NOMO-1 treated with DMSO at 0.1 percent for 48 hours (cell line): ENCODE results near the gene NME3.
A peak's percentile ranks its signal among the peaks of the same experiment; 100 is the strongest.

Source experiments
- DNase-seq: peaks from one replicate; lab custom pipeline; 2025; ENCODE audit not compliant: unreplicated experiment; lab: John Stamatoyannopoulos, UW

NME3 gene

GRCh38 chr16:1781758-1782407 lies 10.5 kb upstream of the NME3 start:
- peak; percentile 33 for DNase-seq

- no peak for DNase-seq
Measured at GRCh38 chr16:1781254-1781653, 9.9 kb upstream of the NME3 start.

GRCh38 chr16:1780677-1781072 lies 9.3 kb upstream of the NME3 start:
- DNase-seq = no peak

DNA sequence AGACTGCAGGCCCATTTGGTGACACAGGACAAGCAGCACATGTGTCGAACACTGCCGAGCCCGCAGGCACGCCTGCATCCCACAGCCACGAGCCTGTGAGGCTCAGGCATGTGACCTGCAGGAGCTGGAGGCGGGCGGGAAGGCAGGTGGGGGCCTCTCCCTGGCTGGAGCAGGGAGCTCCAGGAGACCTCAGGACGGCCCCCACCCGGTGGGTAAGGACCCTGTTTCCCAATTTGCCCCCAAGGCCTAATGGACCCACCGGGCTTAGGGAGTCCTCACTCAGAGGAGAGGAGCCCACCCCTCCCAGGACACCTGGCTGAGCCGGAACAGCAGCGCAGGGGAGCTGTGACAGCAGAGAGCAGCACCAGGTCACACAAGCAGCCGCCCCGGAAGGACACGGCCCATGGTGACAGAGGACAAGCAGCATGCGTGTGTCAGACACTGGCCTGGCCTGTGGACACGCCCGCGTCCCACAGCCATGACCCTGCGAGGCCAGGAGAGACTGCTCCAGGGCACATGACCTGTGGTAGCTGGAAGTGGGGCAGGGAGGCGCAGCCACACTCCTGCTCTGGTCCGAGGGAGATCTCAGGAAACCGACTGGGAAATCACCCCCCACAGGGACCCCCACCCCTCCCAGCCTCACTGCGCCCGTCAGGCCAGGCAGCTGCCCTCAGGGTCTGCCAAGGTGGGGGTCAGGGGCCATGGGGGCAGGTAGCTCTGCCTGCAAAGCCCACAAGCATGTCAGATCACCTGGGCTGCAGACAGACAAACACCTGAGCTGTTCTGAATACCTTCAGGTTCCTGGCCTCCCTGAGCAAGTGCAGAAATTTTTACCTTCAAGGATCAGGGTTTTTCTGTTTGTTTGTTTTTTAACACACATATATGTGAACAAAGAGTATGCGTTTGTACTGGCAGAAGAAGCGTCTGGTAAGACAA lies 8.7 kb upstream of the NME3 start:
- DNase-seq = no peak

- no peak for DNase-seq
Measured at GRCh38 chr16:1779234-1779701, 7.9 kb upstream of the NME3 start.

- DNase-seq = no peak
Measured at GRCh38 chr16:1778200-1779179, 7.1 kb upstream of the NME3 start.

DNA sequence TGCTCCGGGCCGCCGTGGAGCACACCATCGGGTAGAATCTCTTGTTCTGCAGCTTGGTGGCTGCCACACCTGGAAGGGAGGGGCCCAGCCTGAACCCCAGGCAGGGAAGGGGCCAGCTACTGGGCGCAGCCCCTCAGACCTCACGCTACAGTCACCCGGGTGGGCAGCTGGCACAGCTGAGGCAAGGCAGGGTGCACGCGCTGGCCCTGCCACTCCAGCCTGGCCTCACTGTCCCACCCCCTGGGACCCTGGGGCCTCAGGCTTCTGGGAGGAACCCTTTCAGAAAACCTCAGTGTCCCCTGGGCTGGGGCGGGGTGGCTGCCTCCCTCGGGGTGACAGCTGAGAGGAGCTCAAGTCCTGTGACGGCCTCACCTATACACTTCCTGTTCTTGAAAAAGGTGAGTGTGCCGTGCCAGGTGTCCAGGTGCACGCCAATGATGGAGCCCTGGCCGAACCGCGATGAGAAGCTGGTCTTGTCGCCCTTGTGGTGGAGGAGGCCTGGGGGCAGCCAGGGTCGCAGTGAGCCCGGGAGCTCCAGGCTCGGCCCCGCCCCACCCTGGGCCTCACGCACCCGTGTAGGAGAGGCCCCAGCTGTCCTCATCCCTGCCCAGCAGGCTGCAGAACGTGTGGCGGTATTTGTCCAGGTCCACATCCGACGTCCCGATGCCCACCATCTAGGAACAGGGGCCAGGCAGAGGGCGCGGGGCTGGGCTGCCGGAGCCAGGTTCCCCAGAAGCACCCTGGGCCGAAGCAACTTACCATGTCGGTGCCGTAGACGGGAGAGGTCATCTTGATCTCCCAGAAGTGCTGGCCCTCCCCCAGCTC lies 6.2 kb upstream of the NME3 start:
- DNase-seq = no peak

GRCh38 chr16:1776991-1777374 lies 5.6 kb upstream of the NME3 start:
- no peak for DNase-seq

DNA sequence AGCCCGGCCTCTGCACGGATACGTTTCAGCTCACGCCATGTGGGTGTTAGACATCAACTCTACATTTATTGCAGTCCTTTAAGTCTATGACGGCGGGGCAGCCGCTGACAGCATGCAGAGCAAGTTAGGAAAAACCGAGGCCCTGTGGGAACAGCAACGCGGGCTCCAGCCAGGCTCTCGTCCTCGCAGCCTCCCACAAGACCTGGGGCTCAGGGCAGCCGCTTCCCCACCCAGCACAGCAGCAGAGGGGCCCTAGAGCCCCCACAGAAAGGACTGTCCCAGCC lies 5.3 kb upstream of the NME3 start:
- no peak for DNase-seq

- no peak for DNase-seq
Measured at GRCh38 chr16:1775846-1776671, 4.7 kb upstream of the NME3 start.

DNA sequence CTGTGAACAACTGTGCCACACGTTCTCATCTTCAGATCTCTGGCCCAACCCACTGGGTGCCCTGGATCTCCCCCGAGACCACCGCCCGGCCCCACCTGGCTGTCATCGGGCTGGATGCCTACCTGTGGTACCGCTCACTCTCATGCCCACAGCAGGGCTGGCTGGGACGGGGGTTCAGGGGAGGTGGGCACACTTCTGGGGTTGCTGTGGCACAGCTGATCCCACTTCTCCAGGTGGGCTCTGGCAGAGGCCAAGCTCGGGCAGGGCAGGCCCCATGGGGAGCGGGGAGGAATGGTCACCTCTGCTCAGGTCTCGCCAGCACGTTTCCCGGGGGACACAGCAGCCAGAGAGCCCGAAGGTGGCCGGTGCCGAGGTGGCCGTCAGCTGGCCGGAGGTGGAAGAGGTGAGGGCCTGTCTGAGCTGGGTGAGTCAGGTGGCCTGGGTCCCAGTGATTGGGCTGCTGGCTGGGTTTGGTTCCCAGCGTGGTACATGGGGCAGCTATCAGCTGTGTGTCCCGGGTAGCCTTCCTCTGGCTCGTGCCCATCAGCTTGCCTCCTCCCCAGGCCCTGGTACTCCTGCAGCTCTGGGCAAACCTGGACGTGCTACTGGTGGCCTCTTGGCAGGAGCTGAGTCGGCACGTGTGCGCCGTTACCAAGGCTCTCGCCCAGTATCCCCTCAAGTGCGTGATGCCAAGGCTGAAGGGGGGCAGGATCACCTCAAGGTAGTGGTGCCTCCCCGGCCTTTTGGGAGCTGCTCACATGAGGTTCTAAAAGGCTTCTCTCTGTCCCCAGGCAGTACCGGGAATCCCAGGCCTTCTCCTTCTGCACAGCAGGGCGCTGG lies 3.9 kb upstream of the NME3 start:
- DNase-seq = no peak

DNA sequence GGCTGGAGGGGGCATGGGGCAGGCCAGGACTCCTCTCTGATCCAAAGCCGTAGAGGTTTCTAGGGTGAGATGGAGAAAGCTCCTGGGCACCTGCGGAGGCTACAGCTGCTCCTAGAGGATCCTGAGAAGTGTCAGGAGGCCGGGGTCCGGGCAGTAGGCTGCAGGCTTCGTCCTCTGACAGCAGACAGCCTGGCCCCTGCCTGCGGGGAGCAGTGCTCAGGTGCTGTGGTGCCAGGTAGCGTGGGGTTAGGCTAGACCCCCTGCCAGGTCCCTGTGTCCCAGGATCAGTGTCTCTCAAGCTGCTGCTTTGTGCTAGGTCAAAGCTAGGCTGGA lies 3.1 kb upstream of the NME3 start:
- no peak for DNase-seq

- peak; percentile 66 for DNase-seq
Measured at GRCh38 chr16:1773703-1774447, 2.5 kb upstream of the NME3 start.

DNA sequence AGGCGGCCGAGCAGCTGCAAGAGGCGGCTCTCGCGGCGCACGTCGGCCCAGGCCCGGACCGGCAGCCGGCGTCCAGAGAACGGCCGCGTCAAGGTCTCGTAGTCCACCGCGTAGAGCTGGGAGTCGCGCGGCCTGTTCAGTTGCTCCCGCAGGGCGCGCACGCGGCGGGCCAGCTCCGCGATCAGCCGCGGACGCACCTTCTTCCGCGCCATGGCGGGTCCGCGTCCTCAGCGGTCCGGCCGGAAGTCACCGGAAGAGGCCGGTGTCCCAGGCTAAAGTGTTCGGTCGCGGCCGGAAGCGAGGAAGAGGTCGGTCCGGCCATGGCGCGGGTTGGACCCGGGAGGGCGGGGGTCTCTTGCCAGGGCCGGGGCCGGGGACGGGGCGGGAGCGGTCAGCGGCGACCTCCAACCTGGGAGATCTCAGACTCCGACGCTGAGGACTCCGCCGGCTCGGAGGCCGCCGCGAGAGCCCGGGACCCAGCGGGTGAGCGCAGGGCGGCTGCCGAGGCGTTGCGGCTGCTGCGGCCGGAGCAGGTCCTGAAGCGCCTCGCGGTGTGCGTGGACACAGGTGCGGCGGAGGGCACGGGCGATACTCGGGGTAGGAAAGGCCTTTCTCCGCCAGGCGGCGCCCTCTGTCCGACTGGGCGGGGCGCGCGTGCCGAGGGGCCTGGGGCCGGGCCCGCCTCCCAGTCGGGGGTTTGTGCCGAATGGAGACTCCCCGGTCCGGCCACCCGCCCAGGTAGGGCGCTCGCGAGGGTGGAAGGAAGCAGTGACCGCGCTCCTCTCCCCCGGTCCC lies 1.8 kb upstream of the NME3 start, which contains the start of gene MRPS34:
TSS of gene MRPS34 (minus strand) at position 227 of the 795 bp plus-strand sequence. CDS start at position 212, 15 bp downstream.
- peak; percentile 47 for DNase-seq

DNA sequence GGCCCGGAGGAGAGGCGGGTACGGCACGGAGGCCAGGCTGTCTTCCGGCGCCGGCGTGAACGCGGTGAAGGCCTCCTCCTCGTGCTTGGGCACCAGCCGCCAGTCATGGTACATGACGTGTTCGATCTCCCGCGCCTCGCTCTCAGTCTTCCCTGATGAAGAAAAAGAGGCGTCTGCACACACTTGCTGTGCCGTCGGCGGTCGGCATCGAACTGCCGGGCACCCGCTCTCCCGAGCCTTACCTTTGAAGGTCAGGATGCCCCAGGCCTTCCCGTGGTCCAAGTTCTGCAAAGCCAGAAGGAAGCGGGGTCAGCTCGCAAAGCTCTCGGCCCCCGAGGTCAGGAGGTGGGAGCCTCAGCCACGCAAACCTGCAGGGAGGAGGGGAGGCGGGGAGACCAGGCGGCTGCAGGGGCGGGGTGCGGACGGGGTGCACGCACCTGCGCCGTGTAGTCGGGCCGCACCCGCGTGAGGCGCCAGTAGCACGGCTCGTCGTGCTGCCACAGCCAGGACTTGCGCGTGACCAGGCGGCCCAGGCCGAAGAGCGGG lies 1.1 kb upstream of the NME3 start, which contains the start of gene EME2:
TSS of gene EME2 (plus strand) at position 449 of the 546 bp plus-strand sequence. CDS start 418 bp downstream, outside the sequence.
- peak; percentile 4 for DNase-seq

DNA sequence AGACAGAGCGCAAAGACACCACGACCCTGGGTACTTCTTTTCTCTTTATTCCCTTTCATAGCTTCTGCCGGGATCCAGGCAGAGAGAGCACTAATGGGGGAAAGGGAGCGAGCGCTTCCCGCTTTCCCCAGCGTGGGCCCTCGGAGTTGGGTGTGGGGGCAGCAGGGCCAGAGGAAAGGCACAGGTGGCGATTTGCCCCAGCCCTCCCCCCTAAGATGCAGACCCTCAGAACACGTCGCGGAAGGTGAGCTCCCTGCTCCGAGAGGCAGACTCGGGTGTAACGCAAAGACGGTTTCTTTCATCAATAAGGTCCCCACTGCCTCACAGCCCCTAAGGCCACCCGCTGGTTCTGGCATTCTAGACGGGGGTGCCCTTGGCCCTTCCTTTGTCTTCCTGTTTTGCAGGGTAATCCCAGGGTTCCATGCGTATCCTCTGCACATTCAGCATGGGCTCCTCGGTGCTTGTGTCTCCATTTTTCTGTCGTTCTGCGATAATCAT lies 570 bp upstream of the NME3 start:
- DNase-seq = no peak
